BE2C (cell line): ENCODE results near the gene STEAP2.

Experiments
- DNase-seq: peaks from one replicate; pipeline ENCODE4 v3.0.0-alpha.2; 2020
- H3K27me3 ChIP-seq: fragments of 250-450 bp; sonication (Bioruptor Pico); 2 replicates; pipeline ENCODE4 v1.5.1; 2020; ENCODE audit warnings: mild to moderate bottlenecking
- H3K36me3 ChIP-seq: fragments of 250-450 bp; sonication (Bioruptor Pico); 2 replicates; pipeline ENCODE4 v1.5.1; 2020; ENCODE audit warnings: mild to moderate bottlenecking
- H3K4me1 ChIP-seq: fragments of 250-450 bp; sonication (Bioruptor Pico); 2 replicates; pipeline ENCODE4 v1.5.1; 2020
- H3K4me3 ChIP-seq: 2 replicates; pipeline ENCODE4 v1.5.1; 2011; ENCODE audit warnings: low read depth, low read length
- H3K9me3 ChIP-seq: fragments of 250-450 bp; sonication (Bioruptor Pico); 2 replicates; pipeline ENCODE4 v1.5.1; 2020
- CTCF ChIP-seq: IDR thresholded peaks from 2 replicates; pipeline ENCODE4 v1.5.1; 2012; ENCODE audit warnings: mild to moderate bottlenecking, low read depth, low read length

Gene STEAP2

DNA sequence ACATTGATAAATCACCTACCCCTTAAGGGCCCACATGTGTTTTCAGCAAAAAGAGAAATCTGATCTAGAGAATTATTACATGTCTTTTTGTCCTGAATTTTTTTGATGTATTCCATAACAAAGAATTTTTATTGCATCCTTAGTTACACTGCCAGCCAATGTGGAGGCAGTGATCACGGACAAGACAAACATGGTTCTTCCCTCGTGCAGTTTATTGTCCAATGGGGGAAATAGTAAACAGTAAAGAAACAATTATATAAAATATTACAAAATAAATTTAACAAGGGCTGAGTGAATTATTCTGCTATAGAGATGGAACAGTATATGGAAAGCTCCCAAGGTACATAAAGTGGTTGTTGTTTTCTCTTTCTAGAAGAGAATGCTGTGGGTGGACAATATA lies 2.0 kb downstream of the STEAP2 start:
- no peak for DNase-seq
- H3K4me1 ChIP-seq, result no peaks in the 10 kb centered on the region
- peaks cover 31% of the 10 kb centered on the region for H3K27me3 ChIP-seq
- TF ChIP-seq CTCF, result no peak
- no peaks in the 10 kb centered on the region for H3K36me3 ChIP-seq
- H3K4me3 ChIP-seq, result no peak overlapping the region
- H3K9me3 ChIP-seq, result no peaks in the 10 kb centered on the region

GRCh38 chr7:90216080-90216674 lies 4.6 kb downstream of the STEAP2 start:
- Histone ChIP-seq H3K36me3 (no peaks in the 10 kb centered on the region), H3K27me3 (peaks cover 16% of the 10 kb centered on the region), H3K4me3 (no peak overlapping the region), H3K9me3 (no peaks in the 10 kb centered on the region), H3K4me1 (no peaks in the 10 kb centered on the region)
- no peak for TF ChIP-seq CTCF
- DNase-seq, result no peak

DNA sequence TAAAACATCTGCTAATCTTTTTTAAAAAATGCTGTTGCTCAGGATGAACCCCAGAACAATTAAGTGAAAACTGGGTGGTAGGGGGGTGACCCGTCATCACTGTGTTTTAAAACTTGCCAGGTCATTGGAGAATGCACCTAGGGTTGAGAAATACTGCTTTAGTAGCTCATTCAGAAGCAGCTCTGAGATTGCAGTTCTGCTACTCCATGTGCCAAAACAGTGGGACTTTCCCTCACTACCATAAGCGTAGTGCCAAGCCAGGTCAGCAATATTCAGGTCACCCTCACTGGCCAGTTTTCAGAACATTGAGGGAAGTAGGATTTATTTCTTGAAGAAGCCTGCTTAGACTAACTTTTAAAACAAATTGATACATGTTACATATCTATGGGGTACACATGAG lies 5.2 kb downstream of the STEAP2 start:
- H3K27me3 ChIP-seq, result peaks cover 10% of the 10 kb centered on the region
- DNase-seq, result no peak

GRCh38 chr7:90222390-90222789 lies 10.8 kb downstream of the STEAP2 start:
- DNase-seq, result no peak
- no peaks in the 10 kb centered on the region for H3K36me3 ChIP-seq
- H3K4me1 ChIP-seq, result no peaks in the 10 kb centered on the region

More for the DNA sequence above, 5.2 kb downstream of the STEAP2 start:
- TF ChIP-seq CTCF, result no peak
- H3K4me1 ChIP-seq, result no peaks in the 10 kb centered on the region
- no peaks in the 10 kb centered on the region for H3K9me3 ChIP-seq
- H3K4me3 ChIP-seq, result no peak overlapping the region
- no peaks in the 10 kb centered on the region for H3K36me3 ChIP-seq

GRCh38 chr7:90222811-90223725 lies 11.5 kb downstream of the STEAP2 start:
- DNase-seq, result no peak
- Histone ChIP-seq H3K9me3 (no peaks in the 10 kb centered on the region), H3K4me1 (no peaks in the 10 kb centered on the region), H3K36me3 (no peaks in the 10 kb centered on the region), H3K4me3 (no peak overlapping the region), H3K27me3 (no peaks in the 10 kb centered on the region)
- no peak for TF ChIP-seq CTCF

More at GRCh38 chr7:90222390-90222789, 10.8 kb downstream of the STEAP2 start:
- TF ChIP-seq CTCF, result no peak
- H3K9me3 ChIP-seq, result no peaks in the 10 kb centered on the region
- no peak overlapping the region for H3K4me3 ChIP-seq
- H3K27me3 ChIP-seq, result no peaks in the 10 kb centered on the region

DNA sequence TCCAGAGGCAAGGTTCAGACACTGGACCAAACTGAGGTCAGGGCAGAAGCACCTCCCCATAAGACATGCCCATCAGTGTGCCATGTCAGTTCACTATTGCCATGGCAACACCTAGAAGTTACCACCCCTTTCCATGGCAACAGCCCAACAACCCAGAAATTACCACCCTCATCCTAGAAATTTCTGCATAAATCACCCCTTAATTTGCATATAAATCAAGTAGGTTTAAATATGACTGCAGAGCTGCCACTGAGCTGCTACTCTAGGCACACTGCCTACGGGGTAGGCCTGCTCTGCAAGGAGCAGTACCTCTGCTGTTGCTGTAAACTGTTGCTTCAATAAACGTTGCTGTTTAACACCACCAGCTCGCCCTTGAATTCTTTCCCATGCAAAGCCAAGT lies 12.7 kb downstream of the STEAP2 start:
- no peaks in the 10 kb centered on the region for H3K36me3 ChIP-seq
- no peak overlapping the region for H3K4me3 ChIP-seq
- no peaks in the 10 kb centered on the region for H3K9me3 ChIP-seq
- no peaks in the 10 kb centered on the region for H3K4me1 ChIP-seq
- no peak for DNase-seq
- TF ChIP-seq CTCF, result no peak
- no peaks in the 10 kb centered on the region for H3K27me3 ChIP-seq
